ENCODE data around the gene CLASP1.

Gene CLASP1

DNA sequence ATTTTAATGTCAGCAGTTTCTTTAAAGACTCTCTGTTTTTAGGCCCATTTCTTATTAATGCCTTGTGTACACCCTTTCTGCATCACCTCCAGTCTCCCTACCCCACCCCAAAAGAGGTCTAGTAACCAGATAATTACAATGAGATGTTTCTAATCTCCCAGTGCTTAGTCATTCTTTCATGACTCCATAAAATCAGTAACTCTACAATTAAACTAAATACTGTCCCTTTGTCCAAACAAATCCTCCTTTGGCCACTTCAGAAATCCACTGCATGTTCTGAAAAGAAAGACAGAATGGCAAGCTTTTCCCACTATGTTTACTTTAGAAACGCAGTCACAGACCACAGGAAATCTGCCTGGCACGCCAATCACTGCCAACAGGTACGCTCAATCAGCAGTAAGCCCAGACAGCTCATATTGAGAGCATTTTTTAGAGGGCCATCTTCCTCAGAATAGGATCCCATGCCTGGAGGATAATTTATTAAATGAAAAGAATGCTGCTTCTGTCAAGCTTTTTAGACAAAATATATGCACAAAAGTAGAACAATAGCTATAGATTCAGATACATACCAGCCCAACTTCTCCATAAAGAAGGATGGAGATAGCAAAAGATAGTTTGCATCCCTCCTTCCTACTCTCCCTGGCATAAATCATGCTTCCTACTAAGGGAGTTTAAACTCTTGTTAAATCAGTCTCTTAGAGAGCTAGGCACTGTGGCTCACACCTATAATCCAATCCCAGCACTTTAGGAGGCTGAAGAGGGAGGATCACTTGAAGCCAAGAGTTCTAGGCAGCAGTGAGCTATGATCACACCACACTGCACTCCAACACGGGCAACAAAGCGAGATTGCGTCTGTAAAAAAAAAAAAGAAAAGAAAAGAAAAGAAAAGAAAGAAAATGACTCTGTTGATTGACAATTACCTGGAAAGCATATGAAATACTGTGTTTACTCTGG lies 14.6 kb downstream of the CLASP1 start:
- DNase-seq (ENCODE audit: low spot score) = no peak
- TF ChIP-seq, protein P1, sequence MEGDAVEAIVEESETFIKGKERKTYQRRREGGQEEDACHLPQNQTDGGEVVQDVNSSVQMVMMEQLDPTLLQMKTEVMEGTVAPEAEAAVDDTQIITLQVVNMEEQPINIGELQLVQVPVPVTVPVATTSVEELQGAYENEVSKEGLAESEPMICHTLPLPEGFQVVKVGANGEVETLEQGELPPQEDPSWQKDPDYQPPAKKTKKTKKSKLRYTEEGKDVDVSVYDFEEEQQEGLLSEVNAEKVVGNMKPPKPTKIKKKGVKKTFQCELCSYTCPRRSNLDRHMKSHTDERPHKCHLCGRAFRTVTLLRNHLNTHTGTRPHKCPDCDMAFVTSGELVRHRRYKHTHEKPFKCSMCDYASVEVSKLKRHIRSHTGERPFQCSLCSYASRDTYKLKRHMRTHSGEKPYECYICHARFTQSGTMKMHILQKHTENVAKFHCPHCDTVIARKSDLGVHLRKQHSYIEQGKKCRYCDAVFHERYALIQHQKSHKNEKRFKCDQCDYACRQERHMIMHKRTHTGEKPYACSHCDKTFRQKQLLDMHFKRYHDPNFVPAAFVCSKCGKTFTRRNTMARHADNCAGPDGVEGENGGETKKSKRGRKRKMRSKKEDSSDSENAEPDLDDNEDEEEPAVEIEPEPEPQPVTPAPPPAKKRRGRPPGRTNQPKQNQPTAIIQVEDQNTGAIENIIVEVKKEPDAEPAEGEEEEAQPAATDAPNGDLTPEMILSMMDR (IDR thresholded peaks at IDR 0.05) = no peak
- Histone ChIP-seq H3K4me3 (no peak overlapping the region), H3K27ac (no peak overlapping the region)

DNA sequence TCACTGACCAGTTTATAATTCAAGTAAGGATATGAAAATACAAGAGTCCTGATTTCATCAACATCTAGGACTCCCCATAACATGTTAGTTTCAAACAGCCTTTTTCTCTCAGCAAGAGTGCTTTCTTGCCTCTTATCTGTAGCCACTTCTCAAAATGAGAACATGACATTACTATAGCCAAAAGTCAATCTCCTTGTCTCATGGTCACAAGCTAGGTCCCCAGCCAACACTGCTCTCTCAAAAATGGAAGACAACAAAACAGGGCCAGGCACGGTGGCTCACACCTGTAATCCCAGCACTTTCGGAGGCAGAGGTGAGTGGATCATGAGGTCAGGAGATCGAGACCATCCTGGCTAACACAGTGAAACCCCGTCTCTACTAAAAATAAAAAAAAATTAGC lies 15.8 kb downstream of the CLASP1 start:
- TF ChIP-seq, protein P1 (IDR thresholded peaks at IDR 0.05) = no peak
- H3K4me3 ChIP-seq = no peak overlapping the region
- H3K27ac ChIP-seq = no peak overlapping the region
- DNase-seq (ENCODE audit: low spot score) = no peak

GRCh38 chr2:121627525-121628050 lies 21.7 kb downstream of the CLASP1 start:
- no peak overlapping the region for H3K4me3 ChIP-seq
- DNase-seq (ENCODE audit: low spot score) = no peak
- H3K27ac ChIP-seq = peak overlapping the region; percentile 2 to 29
- TF ChIP-seq, protein P1 (IDR thresholded peaks at IDR 0.05) = no peak

- Histone ChIP-seq H3K27ac (peak overlapping the region; percentile 18 to 59), H3K4me3 (no peak overlapping the region)
- TF ChIP-seq, protein P1 (IDR thresholded peaks at IDR 0.05) = no peak
- DNase-seq (ENCODE audit: low spot score) = no peak
Measured at GRCh38 chr2:121626777-121627524, 22.3 kb downstream of the CLASP1 start.

DNA sequence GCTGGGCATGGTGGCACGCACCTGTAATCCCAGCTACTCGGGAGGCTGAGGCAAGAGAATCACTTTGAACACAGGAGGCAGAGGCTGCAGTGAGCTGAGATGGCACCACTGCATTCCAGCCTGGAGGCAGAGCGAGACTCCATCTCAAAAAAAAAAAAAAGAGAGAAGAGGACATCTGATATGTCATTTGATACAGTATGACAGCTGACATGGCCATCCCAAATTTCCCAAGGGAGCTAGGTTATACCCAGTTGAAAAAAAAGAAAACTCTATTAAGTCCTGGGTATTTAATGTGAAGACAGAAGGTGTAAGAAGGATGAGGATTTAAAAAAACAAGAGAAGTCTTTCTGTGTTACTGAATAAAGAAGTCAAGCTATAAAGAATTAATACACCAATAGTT lies 23.3 kb downstream of the CLASP1 start:
- Histone ChIP-seq H3K4me3 (no peak overlapping the region), H3K27ac (peak overlapping the region in 1 of 2 donors; percentile 59)
- TF ChIP-seq, protein P1 (IDR thresholded peaks at IDR 0.05) = no peak
- no peak for DNase-seq (ENCODE audit: low spot score)

DNA sequence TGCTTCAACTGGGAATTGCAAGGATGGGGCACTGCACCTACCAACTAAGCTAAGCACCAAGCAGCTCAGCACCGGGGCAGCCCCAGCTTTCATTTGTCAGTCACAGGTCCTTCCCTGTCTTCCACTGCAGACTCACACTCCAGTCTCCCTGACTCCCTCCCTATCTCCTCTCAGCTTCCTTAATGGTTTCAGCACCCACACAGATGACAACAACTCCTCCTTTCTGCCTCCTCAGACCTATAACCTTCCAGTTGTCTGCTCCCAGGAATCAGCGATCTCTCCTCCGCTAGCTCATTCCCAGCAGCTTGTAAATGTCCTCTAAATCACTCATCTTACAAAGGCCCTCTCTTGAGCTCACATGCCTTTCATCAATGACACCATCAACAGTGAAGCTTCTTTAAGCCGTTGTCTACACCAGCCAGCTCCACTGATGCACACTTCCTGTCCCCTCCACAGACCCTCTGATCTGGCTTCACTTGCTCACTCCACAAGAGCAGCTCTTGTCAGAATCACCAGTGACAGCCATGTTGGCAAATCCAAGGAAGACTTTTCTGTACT lies 32.1 kb downstream of the CLASP1 start:
- Histone ChIP-seq H3K27ac (no peak overlapping the region), H3K4me3 (no peak overlapping the region)
- DNase-seq (ENCODE audit: low spot score) = no peak
- TF ChIP-seq, protein P1 (IDR thresholded peaks at IDR 0.05) = no peak

Data from coronary artery (tissue), 2 donors.